Hepatocyte (in vitro differentiated cells): ENCODE results near the gene TMEM255B. TPM values are rescaled to one million over a fixed set of nuclear protein-coding genes. Genes with fewer than 3 reads are reported as not detected.

Experiments
- DNase-seq: peaks from one replicate; pipeline ENCODE4 v3.0.0-alpha.2; 2016; ENCODE audit warnings: low spot score
- H2AFZ ChIP-seq: fragments of 200-600 bp; sonication (generic); 2 replicates; pipeline ENCODE4 v1.6.0; 2016; ENCODE audit warnings: antibody characterized with exemption, mild to moderate bottlenecking
- H3K27ac ChIP-seq: fragments of 200-600 bp; sonication (generic); 2 replicates; pipeline ENCODE4 v1.5.1; 2016; ENCODE audit warnings: mild to moderate bottlenecking
- H3K27me3 ChIP-seq: fragments of 200-600 bp; sonication (generic); 2 replicates; pipeline ENCODE4 v1.6.1; 2016
- H3K36me3 ChIP-seq: fragments of 200-600 bp; sonication (generic); replicated peaks from 2 replicates; pipeline ENCODE4 v1.5.1; 2016; ENCODE audit warnings: low read depth; ENCODE audit not compliant: insufficient read depth
- H3K4me1 ChIP-seq: fragments of 200-600 bp; sonication (generic); 2 replicates; pipeline ENCODE4 v1.5.1; 2016; ENCODE audit warnings: mild to moderate bottlenecking, moderate library complexity; ENCODE audit not compliant: insufficient read depth
- H3K4me2 ChIP-seq: fragments of 200-600 bp; sonication (generic); 2 replicates; pipeline ENCODE4 v1.6.0; 2016
- H3K4me3 ChIP-seq: fragments of 200-600 bp; sonication (generic); 2 replicates; pipeline ENCODE4 v1.5.1; 2016; ENCODE audit warnings: mild to moderate bottlenecking
- H3K79me2 ChIP-seq: fragments of 200-600 bp; sonication (generic); 2 replicates; pipeline ENCODE4 v1.6.0; 2017; ENCODE audit warnings: mild to moderate bottlenecking
- H3K9me2 ChIP-seq: fragments of 200-600 bp; sonication (generic); replicated peaks from 2 replicates; pipeline ENCODE4 v1.6.0; 2017; ENCODE audit warnings: mild to moderate bottlenecking; ENCODE audit not compliant: insufficient read depth
- H3K9me3 ChIP-seq: fragments of 200-600 bp; sonication (generic); 2 replicates; pipeline ENCODE4 v1.5.1; 2016; ENCODE audit warnings: low read depth, mild to moderate bottlenecking
- H4K20me1 ChIP-seq: fragments of 200-600 bp; sonication (generic); 2 replicates; pipeline ENCODE4 v1.6.0; 2016; ENCODE audit warnings: mild to moderate bottlenecking; ENCODE audit not compliant: insufficient read depth, poor library complexity, severe bottlenecking
- EZH2 ChIP-seq: fragments of 200-600 bp; sonication (generic); IDR thresholded peaks from 2 replicates; pipeline ENCODE4 v1.6.1; 2016; ENCODE audit warnings: antibody characterized with exemption, mild to moderate bottlenecking, borderline replicate concordance
- EZH2phosphoT487 ChIP-seq: fragments of 200-600 bp; sonication (generic); IDR thresholded peaks from one replicate; pipeline ENCODE4 v1.6.1; 2018; ENCODE audit warnings: antibody characterized with exemption, mild to moderate bottlenecking, low read depth, moderate library complexity; ENCODE audit not compliant: unreplicated experiment, severe bottlenecking
- WGBS: methylation state at CpG from one replicate; pipeline ENCODE4 v1.1.6; 2016; ENCODE audit warnings: low lambda C conversion rate; ENCODE audit errors: missing lambda C conversion rate; 5-methylcytosine and 5-hydroxymethylcytosine counted together
- polyA plus RNA-seq: library from polyadenylated mRNA; unstranded; fragments of >200 nt; fragmentation: Nextera tagmentation; extraction: Ambion mirVana; gene quantifications from 2 replicates; pipeline ENCODE4 v1.2.1, GENCODE V29; 2016
- total RNA-seq: library from RNA; depleted of rRNA; stranded (reverse); fragments of >200 nt; gene quantifications from 2 replicates; pipeline ENCODE4 v1.2.3, GENCODE V29; 2014
- TF ChIP-seq, protein P1 (sequence below): fragments of 200-600 bp; sonication (generic); IDR thresholded peaks from 2 replicates; pipeline ENCODE4 v1.5.1; 2016; ENCODE audit warnings: antibody characterized with exemption, mild to moderate bottlenecking; ENCODE audit not compliant: poor library complexity

The TMEM255B gene
- total and polyA plus RNA-seq, 2 experiments from 2014 or later, result 0.10 to 4.0 TPM

DNA sequence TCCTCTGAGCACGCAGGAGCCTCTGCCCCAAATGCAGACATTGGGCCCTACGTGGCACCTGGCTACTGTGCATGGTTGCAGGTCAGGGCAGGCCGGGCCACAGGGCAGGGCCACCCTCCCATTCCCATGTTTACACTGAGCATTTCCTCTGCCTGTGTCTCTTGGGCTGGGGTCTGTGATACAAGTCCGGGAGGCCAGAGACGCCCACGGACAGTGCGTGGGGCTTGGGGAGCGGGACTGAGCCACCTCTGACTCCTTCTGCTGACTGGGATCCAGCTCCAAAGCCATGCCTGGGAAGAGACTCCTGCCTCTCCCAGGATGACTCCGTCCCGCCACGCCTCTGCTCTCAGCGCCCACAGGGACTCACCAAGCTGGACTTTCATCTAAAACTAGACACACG is 86.0 kb downstream of the TMEM255B start:
- no peak overlapping the region for H2AFZ ChIP-seq
- H3K27me3 ChIP-seq, result no peaks in the 10 kb centered on the region
- TF ChIP-seq, protein P1, sequence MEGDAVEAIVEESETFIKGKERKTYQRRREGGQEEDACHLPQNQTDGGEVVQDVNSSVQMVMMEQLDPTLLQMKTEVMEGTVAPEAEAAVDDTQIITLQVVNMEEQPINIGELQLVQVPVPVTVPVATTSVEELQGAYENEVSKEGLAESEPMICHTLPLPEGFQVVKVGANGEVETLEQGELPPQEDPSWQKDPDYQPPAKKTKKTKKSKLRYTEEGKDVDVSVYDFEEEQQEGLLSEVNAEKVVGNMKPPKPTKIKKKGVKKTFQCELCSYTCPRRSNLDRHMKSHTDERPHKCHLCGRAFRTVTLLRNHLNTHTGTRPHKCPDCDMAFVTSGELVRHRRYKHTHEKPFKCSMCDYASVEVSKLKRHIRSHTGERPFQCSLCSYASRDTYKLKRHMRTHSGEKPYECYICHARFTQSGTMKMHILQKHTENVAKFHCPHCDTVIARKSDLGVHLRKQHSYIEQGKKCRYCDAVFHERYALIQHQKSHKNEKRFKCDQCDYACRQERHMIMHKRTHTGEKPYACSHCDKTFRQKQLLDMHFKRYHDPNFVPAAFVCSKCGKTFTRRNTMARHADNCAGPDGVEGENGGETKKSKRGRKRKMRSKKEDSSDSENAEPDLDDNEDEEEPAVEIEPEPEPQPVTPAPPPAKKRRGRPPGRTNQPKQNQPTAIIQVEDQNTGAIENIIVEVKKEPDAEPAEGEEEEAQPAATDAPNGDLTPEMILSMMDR, result no peak
- TF ChIP-seq EZH2, result no peak
- TF ChIP-seq EZH2phosphoT487, result no peak
- DNase-seq, result no peak
- H4K20me1 ChIP-seq, result no peaks in the 10 kb centered on the region
- peaks cover 8% of the 10 kb centered on the region for H3K4me1 ChIP-seq
- no peaks in the 10 kb centered on the region for H3K36me3 ChIP-seq
- H3K4me2 ChIP-seq, result no peak overlapping the region
- no peaks in the 10 kb centered on the region for H3K9me2 ChIP-seq
- no peaks in the 10 kb centered on the region for H3K9me3 ChIP-seq
- peaks cover 18% of the 10 kb centered on the region for H3K79me2 ChIP-seq
- 88% methylated on average over 13 of the region's 13 CpGs for WGBS
- H3K27ac ChIP-seq, result no peak overlapping the region
- no peak overlapping the region for H3K4me3 ChIP-seq

DNA sequence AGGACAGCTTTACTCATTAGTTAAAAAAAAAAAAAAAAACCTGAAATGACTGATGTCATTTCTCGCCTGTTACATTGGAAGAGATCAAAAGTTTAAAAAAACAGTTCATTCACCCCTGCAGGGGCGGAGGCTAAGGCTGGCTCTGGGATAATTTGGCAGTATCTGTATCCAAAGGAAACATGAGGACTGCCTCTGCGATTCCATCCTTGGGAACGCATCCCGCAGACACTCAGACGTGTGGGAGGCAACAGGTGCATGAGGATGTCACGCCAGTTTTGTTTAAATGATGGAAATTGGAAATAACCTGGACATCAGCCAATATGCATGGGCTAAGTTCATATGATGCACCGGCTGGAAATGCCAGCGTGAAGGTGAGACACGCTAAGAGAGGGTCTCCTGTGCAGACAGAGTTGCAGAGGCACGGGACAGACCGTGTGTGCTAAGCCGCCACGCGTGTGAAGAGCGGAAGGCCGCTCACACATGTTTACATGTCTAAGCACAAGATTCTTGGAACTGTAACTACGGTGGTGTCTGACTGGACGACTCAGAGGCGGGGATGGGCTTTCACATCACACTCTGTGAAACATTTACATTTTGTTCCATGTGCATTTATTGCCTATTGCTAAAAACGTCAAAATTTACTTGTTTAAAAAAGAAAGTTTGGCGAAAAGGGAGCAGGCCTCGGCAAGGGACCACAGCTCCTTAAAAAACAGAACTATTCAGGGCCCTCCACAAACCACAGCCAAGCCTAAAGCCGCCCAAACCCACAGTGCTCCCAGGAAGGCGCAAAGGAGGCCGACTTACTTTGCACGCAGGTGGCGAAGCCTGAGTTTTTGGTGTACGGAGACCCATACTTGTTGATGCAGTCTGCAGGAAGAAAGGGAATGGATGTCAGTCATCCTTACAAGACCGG is 87.0 kb downstream of the TMEM255B start:
- H3K79me2 ChIP-seq, result peaks cover 26% of the 10 kb centered on the region
- DNase-seq, result no peak
- no peak overlapping the region for H2AFZ ChIP-seq
- H3K9me2 ChIP-seq, result no peaks in the 10 kb centered on the region
- H4K20me1 ChIP-seq, result no peaks in the 10 kb centered on the region
- no peak overlapping the region for H3K4me3 ChIP-seq
- WGBS, result 94% methylated on average over 30 of the region's 30 CpGs
- no peak overlapping the region for H3K4me2 ChIP-seq
- H3K36me3 ChIP-seq, result no peaks in the 10 kb centered on the region
- H3K27me3 ChIP-seq, result no peaks in the 10 kb centered on the region
- no peaks in the 10 kb centered on the region for H3K4me1 ChIP-seq
- H3K27ac ChIP-seq, result no peak overlapping the region
- no peak for TF ChIP-seq EZH2
- TF ChIP-seq, protein P1, result no peak
- no peak for TF ChIP-seq EZH2phosphoT487
- no peaks in the 10 kb centered on the region for H3K9me3 ChIP-seq

DNA sequence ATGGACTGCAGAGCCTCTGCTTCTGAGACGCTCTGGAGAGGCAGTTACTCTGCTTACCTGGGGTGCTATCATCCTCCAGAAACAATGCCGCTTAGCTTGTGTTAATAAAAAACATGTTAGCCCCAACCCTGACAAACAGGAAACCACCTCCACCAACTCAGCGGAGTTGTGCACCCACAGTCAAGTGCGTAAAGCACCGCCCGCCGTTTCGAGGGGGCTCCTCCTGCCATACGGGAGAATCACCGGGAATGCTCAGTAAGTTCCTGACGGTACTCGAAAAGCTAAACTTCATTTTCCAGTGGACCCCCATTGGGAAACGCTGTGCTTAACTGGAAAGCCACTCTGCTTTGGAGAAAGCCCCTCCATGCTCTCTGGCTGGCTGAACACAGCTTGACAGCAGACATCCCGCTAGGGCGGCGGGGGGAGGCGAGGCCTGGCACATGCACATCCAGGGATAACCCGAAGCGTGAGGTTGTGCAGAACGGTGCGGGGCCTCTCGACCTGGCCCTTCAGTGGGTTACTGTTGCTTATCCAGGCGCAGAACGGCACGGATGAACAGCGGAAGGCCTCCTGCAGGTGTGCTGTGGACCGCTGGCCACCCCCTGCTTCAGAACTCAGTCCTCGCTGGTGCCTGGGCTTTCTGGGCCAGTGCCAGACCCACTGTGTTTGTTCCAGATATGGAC is 87.8 kb downstream of the TMEM255B start:
- H3K36me3 ChIP-seq, result no peaks in the 10 kb centered on the region
- H3K9me2 ChIP-seq, result no peaks in the 10 kb centered on the region
- no peaks in the 10 kb centered on the region for H3K4me1 ChIP-seq
- TF ChIP-seq EZH2 (no peak), EZH2phosphoT487 (no peak)
- TF ChIP-seq, protein P1, result no peak
- 93% methylated on average over 28 of the region's 28 CpGs for WGBS
- H3K79me2 ChIP-seq, result peaks cover 28% of the 10 kb centered on the region
- DNase-seq, result no peak
- H2AFZ ChIP-seq, result no peak overlapping the region
- no peaks in the 10 kb centered on the region for H4K20me1 ChIP-seq
- H3K9me3 ChIP-seq, result no peaks in the 10 kb centered on the region
- no peak overlapping the region for H3K4me3 ChIP-seq
- H3K27me3 ChIP-seq, result no peaks in the 10 kb centered on the region
- no peak overlapping the region for H3K27ac ChIP-seq
- H3K4me2 ChIP-seq, result no peak overlapping the region
